Measurements from ENCODE around the gene RXRA.

RXRA gene

DNA sequence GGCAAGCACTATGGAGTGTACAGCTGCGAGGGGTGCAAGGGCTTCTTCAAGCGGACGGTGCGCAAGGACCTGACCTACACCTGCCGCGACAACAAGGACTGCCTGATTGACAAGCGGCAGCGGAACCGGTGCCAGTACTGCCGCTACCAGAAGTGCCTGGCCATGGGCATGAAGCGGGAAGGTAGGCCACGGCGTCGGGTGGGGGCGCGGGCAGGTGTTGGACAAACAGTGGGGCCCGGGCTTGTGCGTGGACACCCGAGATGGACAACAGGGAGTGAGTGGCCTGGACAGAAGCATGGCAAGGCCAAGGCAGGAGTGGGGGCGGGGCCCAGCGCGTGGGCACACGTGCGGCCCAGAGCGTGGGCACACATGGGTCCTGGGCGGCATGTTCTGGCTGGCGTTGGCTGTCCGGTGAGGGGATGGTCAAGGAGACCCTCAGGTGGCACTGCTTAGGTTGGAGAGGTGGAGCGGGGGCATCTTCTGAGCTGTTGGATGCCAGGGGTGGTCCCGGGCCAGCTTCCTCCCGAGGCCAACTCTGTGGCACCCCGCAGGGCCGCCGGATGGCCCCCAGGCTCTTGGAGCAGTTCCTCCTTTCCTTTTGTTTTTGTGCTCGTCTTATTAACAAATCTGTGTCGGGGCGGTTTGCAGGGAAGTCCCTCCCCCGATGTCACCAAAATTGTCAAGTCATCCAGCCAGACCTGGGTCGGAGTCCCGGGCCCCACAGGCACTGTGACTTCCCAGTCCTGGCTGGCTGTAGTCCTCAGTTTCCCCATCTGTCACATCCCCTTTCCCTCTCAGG, 82.9 kb downstream of the RXRA start:
- TF ChIP-seq, protein P1, sequence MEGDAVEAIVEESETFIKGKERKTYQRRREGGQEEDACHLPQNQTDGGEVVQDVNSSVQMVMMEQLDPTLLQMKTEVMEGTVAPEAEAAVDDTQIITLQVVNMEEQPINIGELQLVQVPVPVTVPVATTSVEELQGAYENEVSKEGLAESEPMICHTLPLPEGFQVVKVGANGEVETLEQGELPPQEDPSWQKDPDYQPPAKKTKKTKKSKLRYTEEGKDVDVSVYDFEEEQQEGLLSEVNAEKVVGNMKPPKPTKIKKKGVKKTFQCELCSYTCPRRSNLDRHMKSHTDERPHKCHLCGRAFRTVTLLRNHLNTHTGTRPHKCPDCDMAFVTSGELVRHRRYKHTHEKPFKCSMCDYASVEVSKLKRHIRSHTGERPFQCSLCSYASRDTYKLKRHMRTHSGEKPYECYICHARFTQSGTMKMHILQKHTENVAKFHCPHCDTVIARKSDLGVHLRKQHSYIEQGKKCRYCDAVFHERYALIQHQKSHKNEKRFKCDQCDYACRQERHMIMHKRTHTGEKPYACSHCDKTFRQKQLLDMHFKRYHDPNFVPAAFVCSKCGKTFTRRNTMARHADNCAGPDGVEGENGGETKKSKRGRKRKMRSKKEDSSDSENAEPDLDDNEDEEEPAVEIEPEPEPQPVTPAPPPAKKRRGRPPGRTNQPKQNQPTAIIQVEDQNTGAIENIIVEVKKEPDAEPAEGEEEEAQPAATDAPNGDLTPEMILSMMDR (conservative IDR thresholded peaks at IDR 0.05; ENCODE audit: low read length), result no peak
- no peak for DNase-seq (ENCODE audit: low read depth)
- no peak overlapping the region for H3K4me3 ChIP-seq (ENCODE audit: low read length)

DNA sequence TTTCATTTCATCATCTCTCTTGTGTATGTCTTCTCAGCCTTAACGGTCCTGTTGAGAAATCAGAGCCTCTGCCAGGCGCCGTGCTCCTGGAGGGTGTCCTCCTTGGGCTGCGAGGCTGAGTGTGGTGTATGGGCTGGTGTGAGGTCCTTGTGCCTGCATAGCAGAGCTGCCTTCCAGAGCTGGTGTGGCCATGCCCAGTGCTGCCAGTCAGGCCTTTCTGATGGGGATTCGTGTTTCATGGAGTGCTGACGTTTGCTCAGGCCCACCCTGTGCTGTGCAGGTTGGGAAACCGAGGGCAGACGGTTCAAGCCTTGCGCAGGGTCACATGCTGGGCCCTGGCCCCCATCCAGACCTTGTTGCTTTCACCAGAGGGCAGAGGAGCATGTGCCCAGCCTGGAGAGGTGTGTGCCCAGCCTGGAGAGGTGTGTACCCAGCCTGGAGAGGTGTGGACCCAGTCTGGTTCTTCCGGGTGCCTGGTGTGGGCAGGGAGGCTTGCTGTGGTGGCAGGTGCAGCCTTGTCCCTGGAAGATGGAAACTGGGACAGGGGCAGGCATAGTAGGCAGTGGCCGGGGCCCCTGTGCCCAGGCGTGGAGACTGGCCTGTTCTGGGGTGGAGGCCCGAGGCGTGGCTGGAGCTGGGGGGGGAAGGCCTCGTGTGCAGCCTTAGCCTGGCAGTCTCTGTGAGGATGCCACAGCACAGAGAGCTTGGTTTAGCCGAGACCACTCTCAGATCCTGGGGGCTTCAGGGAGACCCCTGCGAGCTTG, 84.0 kb downstream of the RXRA start:
- no peak overlapping the region for H3K4me3 ChIP-seq (ENCODE audit: low read length)
- TF ChIP-seq, protein P1 (conservative IDR thresholded peaks at IDR 0.05; ENCODE audit: low read length), result no peak
- no peak for DNase-seq (ENCODE audit: low read depth)

GRCh38 chr9:134410835-134411217, 84.6 kb downstream of the RXRA start:
- TF ChIP-seq, protein P1 (conservative IDR thresholded peaks at IDR 0.05; ENCODE audit: low read length), result no peak

GRCh38 chr9:134411440-134412297, 85.4 kb downstream of the RXRA start:
- no peak overlapping the region for H3K4me3 ChIP-seq (ENCODE audit: low read length)
- no peak for DNase-seq (ENCODE audit: low read depth)
- TF ChIP-seq, protein P1 (conservative IDR thresholded peaks at IDR 0.05; ENCODE audit: low read length), result no peak

More at GRCh38 chr9:134410835-134411217, 84.6 kb downstream of the RXRA start:
- no peak overlapping the region for H3K4me3 ChIP-seq (ENCODE audit: low read length)
- no peak for DNase-seq (ENCODE audit: low read depth)

- no peak overlapping the region for H3K4me3 ChIP-seq (ENCODE audit: low read length)
- DNase-seq (ENCODE audit: low read depth), result no peak
- TF ChIP-seq, protein P1 (conservative IDR thresholded peaks at IDR 0.05; ENCODE audit: low read length), result no peak
These were observed 86.0 kb downstream of the RXRA start for GRCh38 chr9:134412298-134412711.

DNA sequence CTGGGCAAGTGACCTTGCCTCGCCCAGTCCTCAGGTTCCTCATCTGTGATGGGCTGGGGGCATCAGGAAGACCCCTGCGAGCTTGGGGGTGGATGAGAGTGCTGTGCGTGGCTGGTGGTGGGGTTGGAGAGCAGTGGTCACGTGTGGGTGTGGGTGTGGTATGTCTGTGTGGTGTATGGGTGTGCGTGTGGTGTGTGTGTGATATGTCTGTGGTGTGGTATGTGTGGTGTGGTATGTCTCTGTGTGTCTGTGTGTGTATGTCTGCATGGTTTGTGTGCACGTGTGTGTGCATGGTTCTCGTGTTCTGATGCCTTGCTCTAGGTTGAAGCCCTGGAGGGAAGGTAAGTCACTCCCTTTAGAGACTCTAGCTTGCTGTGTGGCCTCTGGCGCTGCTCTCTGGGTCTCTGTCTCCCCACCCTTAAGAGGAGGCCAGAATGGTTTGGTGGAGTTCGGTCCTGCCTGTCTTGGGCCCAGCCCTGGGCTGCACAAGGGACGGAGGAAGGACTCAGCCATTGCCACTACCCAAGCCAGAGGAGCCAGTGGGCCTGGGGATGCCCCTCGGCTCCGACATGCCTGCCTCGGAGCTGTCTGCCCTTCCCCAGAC, 87.0 kb downstream of the RXRA start:
- TF ChIP-seq, protein P1 (conservative IDR thresholded peaks at IDR 0.05; ENCODE audit: low read length), result no peak
- H3K4me3 ChIP-seq (ENCODE audit: low read length), result no peak overlapping the region
- DNase-seq (ENCODE audit: low read depth), result peak; percentile 23
